SKM-1 (cell line): ENCODE data around the gene SNCA.

Experiments used
- DNase-seq: peaks from one replicate; lab custom pipeline; 2025; ENCODE audit not compliant: unreplicated experiment; lab: John Stamatoyannopoulos, UW

SNCA gene

GRCh38 chr4:89712827-89713226 lies 124.1 kb downstream of the SNCA start:
- DNase-seq: no peak

- DNase-seq: no peak
These were observed 124.8 kb downstream of the SNCA start for GRCh38 chr4:89712141-89712540.

- DNase-seq: no peak
These were observed 128.0 kb downstream of the SNCA start for GRCh38 chr4:89708903-89709421.

- DNase-seq: no peak
These were observed 129.5 kb downstream of the SNCA start for GRCh38 chr4:89707467-89707866.

- no peak for DNase-seq
These were observed 132.1 kb downstream of the SNCA start for GRCh38 chr4:89704651-89705395.

GRCh38 chr4:89703829-89704590 lies 133.0 kb downstream of the SNCA start:
- DNase-seq: no peak

- no peak for DNase-seq
These were observed 136.1 kb downstream of the SNCA start for GRCh38 chr4:89700766-89701423.

- no peak for DNase-seq
These were observed 151.3 kb downstream of the SNCA start for GRCh38 chr4:89685690-89686089.

GRCh38 chr4:89685277-89685676 lies 151.7 kb downstream of the SNCA start:
- DNase-seq: no peak

- DNase-seq: no peak
These were observed 152.4 kb downstream of the SNCA start for GRCh38 chr4:89684536-89684935.

GRCh38 chr4:89682808-89683207 lies 154.2 kb downstream of the SNCA start:
- DNase-seq: no peak

- no peak for DNase-seq
These were observed 155.3 kb downstream of the SNCA start for GRCh38 chr4:89681671-89682070.

GRCh38 chr4:89681219-89681618 lies 155.7 kb downstream of the SNCA start:
- DNase-seq: no peak

- DNase-seq: no peak
These were observed 162.0 kb downstream of the SNCA start for GRCh38 chr4:89674876-89675459.
